ENCODE results near the gene ZNF205. TPM values are rescaled to one million over a fixed set of nuclear protein-coding genes. Genes with fewer than 3 reads are reported as not detected.

The ZNF205 gene
- total and polyA plus RNA-seq, 9 of the 15 experiments (the other 6 are each of a cell fraction or from before 2014, with no cell fraction given) = 2.4 to 11.8 (median 5.1) TPM; not detected in 2

DNA sequence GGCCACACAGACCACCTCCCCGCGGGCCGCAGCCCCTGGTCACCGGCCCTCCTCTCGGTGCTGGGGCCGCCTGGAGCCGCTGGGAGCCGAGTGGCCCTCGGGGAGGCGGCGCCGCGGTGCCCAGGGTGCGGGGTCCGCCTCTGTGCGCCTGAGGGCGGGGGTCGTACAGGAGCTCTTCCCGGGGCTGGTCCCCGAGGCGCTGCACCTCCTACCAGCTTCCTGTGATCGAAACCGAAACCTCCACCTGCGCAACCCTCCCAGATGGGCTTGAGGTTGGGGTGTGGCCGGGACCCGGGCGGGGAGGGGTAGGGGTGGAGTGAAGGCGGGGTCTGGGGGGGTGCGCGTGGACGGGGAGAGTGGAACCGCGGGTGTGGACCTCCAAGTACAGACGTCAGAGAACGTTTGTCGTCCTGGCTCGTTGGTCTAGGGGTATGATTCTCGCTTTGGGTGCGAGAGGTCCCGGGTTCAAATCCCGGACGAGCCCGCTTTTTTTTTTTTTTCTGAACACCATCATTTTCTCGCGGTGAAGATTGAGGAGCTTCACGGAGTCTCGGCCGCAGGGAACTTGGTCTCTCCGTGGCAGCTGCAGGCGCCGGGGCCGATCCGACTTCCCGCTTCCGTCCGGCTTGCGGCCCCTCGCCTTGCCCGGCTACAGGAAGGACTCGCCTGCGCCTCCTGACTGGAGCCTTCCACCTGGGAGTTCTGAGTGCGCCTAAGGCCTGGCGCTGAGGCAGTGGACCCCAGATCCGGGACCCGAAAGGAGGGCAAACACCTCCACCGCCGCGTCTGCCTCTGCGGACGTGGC, 46.3 kb downstream of the ZNF205 start (continued):
- TF ChIP-seq, protein P1, sequence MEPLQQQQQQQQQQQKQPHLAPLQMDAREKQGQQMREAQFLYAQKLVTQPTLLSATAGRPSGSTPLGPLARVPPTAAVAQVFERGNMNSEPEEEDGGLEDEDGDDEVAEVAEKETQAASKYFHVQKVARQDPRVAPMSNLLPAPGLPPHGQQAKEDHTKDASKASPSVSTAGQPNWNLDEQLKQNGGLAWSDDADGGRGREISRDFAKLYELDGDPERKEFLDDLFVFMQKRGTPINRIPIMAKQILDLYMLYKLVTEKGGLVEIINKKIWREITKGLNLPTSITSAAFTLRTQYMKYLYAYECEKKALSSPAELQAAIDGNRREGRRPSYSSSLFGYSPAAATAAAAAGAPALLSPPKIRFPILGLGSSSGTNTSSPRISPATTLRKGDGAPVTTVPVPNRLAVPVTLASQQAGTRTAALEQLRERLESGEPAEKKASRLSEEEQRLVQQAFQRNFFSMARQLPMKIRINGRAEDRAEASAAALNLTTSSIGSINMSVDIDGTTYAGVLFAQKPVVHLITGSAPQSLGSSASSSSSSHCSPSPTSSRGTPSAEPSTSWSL (CRISPR knock-in tag; IDR thresholded peaks at IDR 0.05; ENCODE audit: borderline replicate concordance) = no peak
- no peak for TF ChIP-seq FOXM1 (IDR thresholded peaks at IDR 0.05; ENCODE audit: low read depth)
- no peak for TF ChIP-seq FOXM1 (CRISPR knock-in tag; IDR thresholded peaks at IDR 0.05; ENCODE audit: low read depth)
- TF ChIP-seq, protein P2, sequence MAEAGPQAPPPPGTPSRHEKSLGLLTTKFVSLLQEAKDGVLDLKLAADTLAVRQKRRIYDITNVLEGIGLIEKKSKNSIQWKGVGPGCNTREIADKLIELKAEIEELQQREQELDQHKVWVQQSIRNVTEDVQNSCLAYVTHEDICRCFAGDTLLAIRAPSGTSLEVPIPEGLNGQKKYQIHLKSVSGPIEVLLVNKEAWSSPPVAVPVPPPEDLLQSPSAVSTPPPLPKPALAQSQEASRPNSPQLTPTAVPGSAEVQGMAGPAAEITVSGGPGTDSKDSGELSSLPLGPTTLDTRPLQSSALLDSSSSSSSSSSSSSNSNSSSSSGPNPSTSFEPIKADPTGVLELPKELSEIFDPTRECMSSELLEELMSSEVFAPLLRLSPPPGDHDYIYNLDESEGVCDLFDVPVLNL (CRISPR knock-in tag; IDR thresholded peaks at IDR 0.05; ENCODE audit: low read depth) = no peak
- no peak for TF ChIP-seq ZNF699 (CRISPR knock-in tag; IDR thresholded peaks at IDR 0.05; ENCODE audit: insufficient replicate concordance)
- no peak for TF ChIP-seq CHD4 (IDR thresholded peaks at IDR 0.05; ENCODE audit: insufficient read depth, insufficient replicate concordance, low read depth, low read length, poor library complexity, severe bottlenecking)
- TF ChIP-seq ZNF274 (IDR thresholded peaks at IDR 0.05; ENCODE audit: borderline replicate concordance, low read depth, low read length) = no peak
- TF ChIP-seq, protein P3, sequence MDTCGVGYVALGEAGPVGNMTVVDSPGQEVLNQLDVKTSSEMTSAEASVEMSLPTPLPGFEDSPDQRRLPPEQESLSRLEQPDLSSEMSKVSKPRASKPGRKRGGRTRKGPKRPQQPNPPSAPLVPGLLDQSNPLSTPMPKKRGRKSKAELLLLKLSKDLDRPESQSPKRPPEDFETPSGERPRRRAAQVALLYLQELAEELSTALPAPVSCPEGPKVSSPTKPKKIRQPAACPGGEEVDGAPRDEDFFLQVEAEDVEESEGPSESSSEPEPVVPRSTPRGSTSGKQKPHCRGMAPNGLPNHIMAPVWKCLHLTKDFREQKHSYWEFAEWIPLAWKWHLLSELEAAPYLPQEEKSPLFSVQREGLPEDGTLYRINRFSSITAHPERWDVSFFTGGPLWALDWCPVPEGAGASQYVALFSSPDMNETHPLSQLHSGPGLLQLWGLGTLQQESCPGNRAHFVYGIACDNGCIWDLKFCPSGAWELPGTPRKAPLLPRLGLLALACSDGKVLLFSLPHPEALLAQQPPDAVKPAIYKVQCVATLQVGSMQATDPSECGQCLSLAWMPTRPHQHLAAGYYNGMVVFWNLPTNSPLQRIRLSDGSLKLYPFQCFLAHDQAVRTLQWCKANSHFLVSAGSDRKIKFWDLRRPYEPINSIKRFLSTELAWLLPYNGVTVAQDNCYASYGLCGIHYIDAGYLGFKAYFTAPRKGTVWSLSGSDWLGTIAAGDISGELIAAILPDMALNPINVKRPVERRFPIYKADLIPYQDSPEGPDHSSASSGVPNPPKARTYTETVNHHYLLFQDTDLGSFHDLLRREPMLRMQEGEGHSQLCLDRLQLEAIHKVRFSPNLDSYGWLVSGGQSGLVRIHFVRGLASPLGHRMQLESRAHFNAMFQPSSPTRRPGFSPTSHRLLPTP (IDR thresholded peaks at IDR 0.05; ENCODE audit: borderline replicate concordance, extremely low read depth, insufficient read length) = peak; percentile 93
- TF ChIP-seq EGR1 (conservative IDR thresholded peaks at IDR 0.05) = no peak; the same call in 1 of the 2 replicates
- TF ChIP-seq, protein P4, sequence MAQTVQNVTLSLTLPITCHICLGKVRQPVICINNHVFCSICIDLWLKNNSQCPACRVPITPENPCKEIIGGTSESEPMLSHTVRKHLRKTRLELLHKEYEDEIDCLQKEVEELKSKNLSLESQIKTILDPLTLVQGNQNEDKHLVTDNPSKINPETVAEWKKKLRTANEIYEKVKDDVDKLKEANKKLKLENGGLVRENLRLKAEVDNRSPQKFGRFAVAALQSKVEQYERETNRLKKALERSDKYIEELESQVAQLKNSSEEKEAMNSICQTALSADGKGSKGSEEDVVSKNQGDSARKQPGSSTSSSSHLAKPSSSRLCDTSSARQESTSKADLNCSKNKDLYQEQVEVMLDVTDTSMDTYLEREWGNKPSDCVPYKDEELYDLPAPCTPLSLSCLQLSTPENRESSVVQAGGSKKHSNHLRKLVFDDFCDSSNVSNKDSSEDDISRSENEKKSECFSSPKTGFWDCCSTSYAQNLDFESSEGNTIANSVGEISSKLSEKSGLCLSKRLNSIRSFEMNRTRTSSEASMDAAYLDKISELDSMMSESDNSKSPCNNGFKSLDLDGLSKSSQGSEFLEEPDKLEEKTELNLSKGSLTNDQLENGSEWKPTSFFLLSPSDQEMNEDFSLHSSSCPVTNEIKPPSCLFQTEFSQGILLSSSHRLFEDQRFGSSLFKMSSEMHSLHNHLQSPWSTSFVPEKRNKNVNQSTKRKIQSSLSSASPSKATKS (CRISPR knock-in tag; IDR thresholded peaks at IDR 0.05) = no peak
- no peak for TF ChIP-seq XRCC3 (IDR thresholded peaks at IDR 0.05)
- TF ChIP-seq PCBP2 (IDR thresholded peaks at IDR 0.05; ENCODE audit: low read depth, low read length, poor library complexity, severe bottlenecking) = no peak
- TF ChIP-seq, protein P5, sequence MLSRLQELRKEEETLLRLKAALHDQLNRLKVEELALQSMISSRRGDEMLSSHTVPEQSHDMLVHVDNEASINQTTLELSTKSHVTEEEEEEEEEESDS (CRISPR knock-in tag; IDR thresholded peaks at IDR 0.05) = no peak
- no peak for TF ChIP-seq SNIP1 (IDR thresholded peaks at IDR 0.05; ENCODE audit: low read depth)
- 0 out of 4 replicates have a peak, but pooled peaks of 1 of the 2 experiments have one; percentile 29 for TF ChIP-seq TRIM24 (IDR thresholded peaks at IDR 0.05)
- TF ChIP-seq GMEB1 (CRISPR knock-in tag; IDR thresholded peaks at IDR 0.05) = no peak
